PC-3 (cell line): ENCODE measurements around the gene TROAP. TPM values are rescaled to one million over a fixed set of nuclear protein-coding genes. Genes with fewer than 3 reads are reported as not detected.

Experiments
- ATAC-seq: fragments of 200-7000 bp; cut with Tn5 transposase; 2 replicates; pipeline ENCODE4 v1.9.1; 2020; ENCODE audit warnings: mild to moderate bottlenecking, moderate library complexity
- BruUV-seq: library from RNA; stranded (reverse); fragments of 400-500 nt; replicated peaks from 2 replicates; lab custom pipeline; 2021; lab: Mats Ljungman, UMichigan
- CTCF ChIA-PET: fragments of 300-600 bp; sonication (Branson Sonifier 250); formaldehyde crosslinking; loops from one replicate; lab custom pipeline; 2022; ENCODE audit warnings: antibody characterized with exemption; lab: Charles Lee
- POLR2A ChIA-PET: fragments of 300-600 bp; sonication (Branson Sonifier 250); formaldehyde crosslinking; loops from one replicate; lab custom pipeline; 2022; ENCODE audit warnings: antibody characterized with exemption; ENCODE audit not compliant: unreplicated experiment; lab: Charles Lee
- DNase-seq: peaks from one replicate; pipeline ENCODE4 v3.0.0-alpha.2; 2015
- H2AFZ ChIP-seq: fragments of 300-600 bp; sonication (generic); 2 replicates; pipeline ENCODE4 v1.6.0; 2016; ENCODE audit warnings: antibody characterized with exemption, low read length
- H3F3A ChIP-seq: fragments of 300-600 bp; sonication (generic); one replicate; pipeline ENCODE4 v1.6.0; 2017; ENCODE audit warnings: antibody characterized with exemption, low read length, control low read depth, mild to moderate bottlenecking; ENCODE audit not compliant: unreplicated experiment
- H3K27ac ChIP-seq: fragments of 300-600 bp; sonication (generic); 2 replicates; pipeline ENCODE4 v1.5.1; 2016; ENCODE audit warnings: mild to moderate bottlenecking, low read length
- H3K27me3 ChIP-seq: fragments of 300-600 bp; sonication (generic); 2 replicates; pipeline ENCODE4 v1.6.1; 2016; ENCODE audit warnings: low read length, mixed read lengths
- H3K36me3 ChIP-seq: fragments of 300-600 bp; sonication (generic); 2 replicates; pipeline ENCODE4 v1.6.1; 2016; ENCODE audit warnings: low read depth, mixed run types, low read length, mixed read lengths
- H3K4me1 ChIP-seq: fragments of 300-600 bp; sonication (generic); 2 replicates; pipeline ENCODE4 v1.5.1; 2016; ENCODE audit warnings: low read length; ENCODE audit not compliant: insufficient read depth
- H3K4me2 ChIP-seq: fragments of 300-600 bp; sonication (generic); 2 replicates; pipeline ENCODE4 v1.6.0; 2016; ENCODE audit warnings: low read length
- H3K4me3 ChIP-seq: fragments of 300-600 bp; sonication (generic); 2 replicates; pipeline ENCODE4 v1.5.1; 2016; ENCODE audit warnings: mild to moderate bottlenecking, low read length, mixed read lengths
- H3K79me2 ChIP-seq: fragments of 300-600 bp; sonication (generic); 2 replicates; pipeline ENCODE4 v1.6.1; 2017; ENCODE audit warnings: low read length, mixed read lengths
- H3K9ac ChIP-seq: fragments of 300-600 bp; sonication (generic); 2 replicates; pipeline ENCODE4 v1.6.0; 2016; ENCODE audit warnings: mild to moderate bottlenecking, low read length
- H3K9me2 ChIP-seq: fragments of 300-600 bp; sonication (generic); replicated peaks from 2 replicates; pipeline ENCODE4 v1.6.1; 2016; ENCODE audit warnings: mixed run types, low read length, mixed read lengths
- H3K9me3 ChIP-seq: fragments of 300-600 bp; sonication (generic); 2 replicates; pipeline ENCODE4 v1.6.1; 2016; ENCODE audit warnings: low read length, mixed read lengths
- H4K20me1 ChIP-seq: fragments of 300-600 bp; sonication (generic); 2 replicates; pipeline ENCODE4 v1.6.1; 2016; ENCODE audit warnings: low read length, mixed read lengths
- CTCF ChIP-seq: fragments of 300-600 bp; sonication (generic); conservative IDR thresholded peaks from 2 replicates; pipeline ENCODE4 v1.5.1; 2017; ENCODE audit warnings: antibody characterized with exemption, low read depth, mild to moderate bottlenecking, low read length
- EZH2 ChIP-seq: fragments of 300-600 bp; sonication (generic); IDR thresholded peaks from one replicate; pipeline ENCODE4 v1.6.1; 2017; ENCODE audit warnings: antibody characterized with exemption, mild to moderate bottlenecking, low read length; ENCODE audit not compliant: unreplicated experiment
- EZH2phosphoT487 ChIP-seq: fragments of 300-600 bp; sonication (generic); IDR thresholded peaks from 2 replicates; pipeline ENCODE4 v1.6.1; 2018; ENCODE audit warnings: mild to moderate bottlenecking, antibody characterized with exemption, low read length, borderline replicate concordance
- intact Hi-C: fragments of 100-400 bp; cut with micrococcal nuclease; formaldehyde crosslinking; loops from 2 replicates; pipeline ENCODE4 v1.9.0; 2023
- total RNA-seq: library from RNA; depleted of rRNA; stranded (reverse); fragments of >200 nt; gene quantifications from 2 replicates; pipeline ENCODE4 v1.2.3, GENCODE V29; 2014

The TROAP gene
- total RNA-seq, 1 experiment from 2014 or later: 103 TPM

GRCh38 chr12:49340095-49340870 lies 17.2 kb downstream of the TROAP start:
- Histone ChIP-seq H3K9ac (no peak overlapping the region), H3K27ac (no peak overlapping the region), H3K4me1 (peaks cover 8% of the 10 kb centered on the region; the same call in 1 of the 2 replicates), H3K4me2 (no peak overlapping the region), H3K9me2 (no peaks in the 10 kb centered on the region), H3K79me2 (no peaks in the 10 kb centered on the region), H4K20me1 (no peaks in the 10 kb centered on the region), H2AFZ (no peak overlapping the region), H3F3A (no peaks in the 10 kb centered on the region), H3K36me3 (no peaks in the 10 kb centered on the region), H3K27me3 (peaks cover 6% of the 10 kb centered on the region; the same call in 1 of the 2 replicates), H3K4me3 (no peak overlapping the region), H3K9me3 (no peaks in the 10 kb centered on the region)
- DNase-seq: no peak
- no peak for ATAC-seq
- ChIA-PET CTCF (no interaction called here), POLR2A (no interaction called here)
- no peak for TF ChIP-seq CTCF
- no peak for TF ChIP-seq EZH2phosphoT487
- TF ChIP-seq EZH2: no peak
- BruUV-seq: no TSS peak
- intact Hi-C loops: no loop called here

- Histone ChIP-seq H3F3A (no peaks in the 10 kb centered on the region), H4K20me1 (no peaks in the 10 kb centered on the region), H3K9me3 (no peaks in the 10 kb centered on the region), H2AFZ (no peak overlapping the region), H3K9ac (no peak overlapping the region), H3K79me2 (no peaks in the 10 kb centered on the region), H3K27ac (no peak overlapping the region), H3K4me2 (no peak overlapping the region), H3K27me3 (peaks cover 13% of the 10 kb centered on the region), H3K36me3 (no peaks in the 10 kb centered on the region), H3K9me2 (no peaks in the 10 kb centered on the region), H3K4me1 (peaks cover 16% of the 10 kb centered on the region), H3K4me3 (no peak overlapping the region)
- ChIA-PET CTCF (interaction anchor here (0.5 to 2.0 kb wide), 3 partner anchors 10 to 106 kb away, joined by 6 to 7 read pairs (median 6); no protein-coding TSS in a partner anchor), POLR2A (interaction anchor here (0.6 kb wide), 1 partner anchor 165 kb away, joined by 5 read pairs; no protein-coding TSS in a partner anchor)
- no TSS peak for BruUV-seq
- ATAC-seq (no peak), DNase-seq (no peak)
- TF ChIP-seq CTCF (no peak), EZH2phosphoT487 (no peak), EZH2 (no peak)
- intact Hi-C loops: no loop called here
Measured at GRCh38 chr12:49340971-49341776, 18.1 kb downstream of the TROAP start.
